Measurements from ENCODE around the gene KCNH2. TPM values are rescaled to one million over a fixed set of nuclear protein-coding genes. Genes with fewer than 3 reads are reported as not detected.

The KCNH2 gene
- total RNA-seq, 2 donors from 2014 or later = 0.92 to 10.4 TPM

GRCh38 chr7:150999497-151000230 is 21.5 kb upstream of the KCNH2 start:
- ATAC-seq (no peak), DNase-seq (no peak)
- intact Hi-C loops (cut with DNase I, micrococcal nuclease) = no loop called here

- ATAC-seq = no peak
- DNase-seq = no peak
- intact Hi-C loops (cut with DNase I, micrococcal nuclease) = no loop called here
Measured at GRCh38 chr7:150999001-150999400, 20.9 kb upstream of the KCNH2 start.

GRCh38 chr7:150998341-150998740 is 20.2 kb upstream of the KCNH2 start:
- DNase-seq (no peak), ATAC-seq (no peak)
- intact Hi-C loops (cut with DNase I, micrococcal nuclease) = no loop called here

GRCh38 chr7:150997817-150998216 is 19.7 kb upstream of the KCNH2 start:
- intact Hi-C loops (cut with DNase I, micrococcal nuclease) = no loop called here

GRCh38 chr7:150997075-150997511 is 19.0 kb upstream of the KCNH2 start:
- intact Hi-C loops (cut with DNase I, micrococcal nuclease) = no loop called here

More at GRCh38 chr7:150997817-150998216, 19.7 kb upstream of the KCNH2 start:
- DNase-seq (no peak), ATAC-seq (no peak)

GRCh38 chr7:150996376-150997074 is 18.4 kb upstream of the KCNH2 start:
- intact Hi-C loops (cut with DNase I, micrococcal nuclease) = no loop called here
- ATAC-seq (no peak), DNase-seq (no peak)

More at GRCh38 chr7:150997075-150997511, 19.0 kb upstream of the KCNH2 start:
- DNase-seq (no peak), ATAC-seq (no peak)

GRCh38 chr7:150994838-150995510 is 16.9 kb upstream of the KCNH2 start:
- DNase-seq = no peak
- intact Hi-C loops (cut with DNase I, micrococcal nuclease) = no loop called here
- ATAC-seq = no peak

- no peak for DNase-seq
- peak; percentile 58 for ATAC-seq
- intact Hi-C loops (cut with DNase I, micrococcal nuclease) = no loop called here
Measured at GRCh38 chr7:150994141-150994837, 16.2 kb upstream of the KCNH2 start.

GRCh38 chr7:150993511-150993910 is 15.4 kb upstream of the KCNH2 start:
- ATAC-seq = no peak
- DNase-seq = no peak
- intact Hi-C loops (cut with DNase I, micrococcal nuclease) = no loop called here

- ATAC-seq = peak; percentile 55
- no peak for DNase-seq
- intact Hi-C loops (cut with DNase I, micrococcal nuclease) = no loop called here
Measured at GRCh38 chr7:150992833-150993302, 14.7 kb upstream of the KCNH2 start.

GRCh38 chr7:150992051-150992640 is 14.0 kb upstream of the KCNH2 start:
- no peak for ATAC-seq
- DNase-seq = no peak
- intact Hi-C loops (cut with DNase I, micrococcal nuclease) = no loop called here

GRCh38 chr7:150990416-150991186 is 12.5 kb upstream of the KCNH2 start, which contains the start of gene NOS3:
Gene NOS3, plus strand, starts transcription at chr7:150991017. Its CDS starts 2,787 bp downstream, at chr7:150993804.
- DNase-seq (no peak), ATAC-seq (no peak)
- intact Hi-C loops (cut with DNase I, micrococcal nuclease) = no loop called here

GRCh38 chr7:150989456-150989855 is 11.3 kb upstream of the KCNH2 start:
- DNase-seq (no peak), ATAC-seq (no peak)
- intact Hi-C loops (cut with DNase I, micrococcal nuclease) = loop anchor here (10.0 kb wide), 2 partner anchors 95 to 205 kb away; no protein-coding TSS in a partner anchor

GRCh38 chr7:150988230-150989226 is 10.4 kb upstream of the KCNH2 start:
- intact Hi-C loops (cut with DNase I, micrococcal nuclease) = loop anchor here (10.0 kb wide), 2 partner anchors 94 to 204 kb away; no protein-coding TSS in a partner anchor
- peak; percentile 58 for ATAC-seq
- DNase-seq = peak in 1 of 2 donors; percentile 64

- intact Hi-C loops (cut with DNase I, micrococcal nuclease) = loop anchor here (2.0 to 10.0 kb wide), 3 partner anchors 88 to 202 kb away; no protein-coding TSS in a partner anchor
- ATAC-seq (no peak), DNase-seq (no peak)
Measured at GRCh38 chr7:150986556-150986955, 8.4 kb upstream of the KCNH2 start.

GRCh38 chr7:150986099-150986512 is 8.0 kb upstream of the KCNH2 start:
- DNase-seq (peak; percentile 58 to 77), ATAC-seq (peak; percentile 75)
- intact Hi-C loops (cut with DNase I, micrococcal nuclease) = loop anchor here (2.0 to 10.0 kb wide), 3 partner anchors 87 to 201 kb away; no protein-coding TSS in a partner anchor

Data from left colon (tissue), 2 donors.